Ishikawa (cell line): ENCODE data around the gene SMPD3.

Experiments
- CREB1 ChIP-seq: IDR thresholded peaks from 2 replicates; pipeline ENCODE4 v1.6.1; 2012; ENCODE audit warnings: low read depth
- EP300 ChIP-seq: IDR thresholded peaks from 2 replicates; pipeline ENCODE4 v1.6.1; 2012; ENCODE audit warnings: borderline replicate concordance
- FOXM1 ChIP-seq: IDR thresholded peaks from 2 replicates; pipeline ENCODE4 v1.6.1; 2012; ENCODE audit warnings: low read depth, borderline replicate concordance
- RAD21 ChIP-seq: IDR thresholded peaks from 2 replicates; pipeline ENCODE4 v1.6.1; 2012; ENCODE audit warnings: low read depth
- TAF1 ChIP-seq: IDR thresholded peaks from 2 replicates; pipeline ENCODE4 v1.6.1; 2012; ENCODE audit warnings: low read depth, mild to moderate bottlenecking
- TEAD4 ChIP-seq: IDR thresholded peaks from 2 replicates; pipeline ENCODE4 v1.6.1; 2012
- YY1 ChIP-seq: IDR thresholded peaks from 2 replicates; pipeline ENCODE4 v1.6.1; 2012; ENCODE audit warnings: low read depth
- ZBTB7A ChIP-seq: IDR thresholded peaks from 2 replicates; pipeline ENCODE4 v1.6.1; 2012; ENCODE audit warnings: low read depth
- TF ChIP-seq, protein P1 (sequence below): IDR thresholded peaks from 2 replicates; pipeline ENCODE4 v1.6.1; 2012
- TF ChIP-seq, protein P2 (sequence below): IDR thresholded peaks from 2 replicates; pipeline ENCODE4 v1.6.1; 2012; ENCODE audit warnings: low read depth, mild to moderate bottlenecking

DNA sequence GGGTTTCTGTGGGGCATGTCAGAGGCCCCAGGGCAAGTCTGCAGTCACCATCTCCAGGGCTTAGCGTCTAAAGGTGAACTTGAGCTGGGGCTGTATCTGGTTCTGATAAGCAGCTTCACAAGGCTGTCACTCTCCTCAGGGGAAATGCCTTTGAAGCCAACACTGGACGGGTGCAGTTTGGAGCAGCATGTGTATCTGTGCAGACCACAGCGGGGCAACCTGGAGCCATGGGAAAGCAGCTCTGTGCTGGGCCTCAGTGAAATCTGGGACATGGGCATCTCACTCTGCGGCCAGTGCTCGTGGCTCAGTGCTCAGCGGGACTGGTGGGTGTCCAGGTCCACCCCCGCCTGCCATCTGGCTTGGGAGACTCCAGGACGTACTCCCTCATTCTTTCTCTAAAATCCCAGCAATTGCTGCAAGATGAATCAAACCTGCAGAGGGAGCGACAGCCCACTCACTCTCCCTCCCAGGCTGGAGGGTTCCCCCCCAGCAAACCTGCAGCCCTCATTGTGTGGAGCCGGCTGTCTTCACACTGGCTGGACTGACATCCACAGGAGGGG lies 74.0 kb downstream of the SMPD3 start:
- TF ChIP-seq RAD21 (no peak; the same call in 1 of the 2 replicates), ZBTB7A (no peak), EP300 (no peak), TAF1 (no peak), TEAD4 (no peak), FOXM1 (no peak), YY1 (no peak), CREB1 (no peak)
- TF ChIP-seq, protein P1, sequence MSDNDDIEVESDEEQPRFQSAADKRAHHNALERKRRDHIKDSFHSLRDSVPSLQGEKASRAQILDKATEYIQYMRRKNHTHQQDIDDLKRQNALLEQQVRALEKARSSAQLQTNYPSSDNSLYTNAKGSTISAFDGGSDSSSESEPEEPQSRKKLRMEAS = no peak
- TF ChIP-seq, protein P2, sequence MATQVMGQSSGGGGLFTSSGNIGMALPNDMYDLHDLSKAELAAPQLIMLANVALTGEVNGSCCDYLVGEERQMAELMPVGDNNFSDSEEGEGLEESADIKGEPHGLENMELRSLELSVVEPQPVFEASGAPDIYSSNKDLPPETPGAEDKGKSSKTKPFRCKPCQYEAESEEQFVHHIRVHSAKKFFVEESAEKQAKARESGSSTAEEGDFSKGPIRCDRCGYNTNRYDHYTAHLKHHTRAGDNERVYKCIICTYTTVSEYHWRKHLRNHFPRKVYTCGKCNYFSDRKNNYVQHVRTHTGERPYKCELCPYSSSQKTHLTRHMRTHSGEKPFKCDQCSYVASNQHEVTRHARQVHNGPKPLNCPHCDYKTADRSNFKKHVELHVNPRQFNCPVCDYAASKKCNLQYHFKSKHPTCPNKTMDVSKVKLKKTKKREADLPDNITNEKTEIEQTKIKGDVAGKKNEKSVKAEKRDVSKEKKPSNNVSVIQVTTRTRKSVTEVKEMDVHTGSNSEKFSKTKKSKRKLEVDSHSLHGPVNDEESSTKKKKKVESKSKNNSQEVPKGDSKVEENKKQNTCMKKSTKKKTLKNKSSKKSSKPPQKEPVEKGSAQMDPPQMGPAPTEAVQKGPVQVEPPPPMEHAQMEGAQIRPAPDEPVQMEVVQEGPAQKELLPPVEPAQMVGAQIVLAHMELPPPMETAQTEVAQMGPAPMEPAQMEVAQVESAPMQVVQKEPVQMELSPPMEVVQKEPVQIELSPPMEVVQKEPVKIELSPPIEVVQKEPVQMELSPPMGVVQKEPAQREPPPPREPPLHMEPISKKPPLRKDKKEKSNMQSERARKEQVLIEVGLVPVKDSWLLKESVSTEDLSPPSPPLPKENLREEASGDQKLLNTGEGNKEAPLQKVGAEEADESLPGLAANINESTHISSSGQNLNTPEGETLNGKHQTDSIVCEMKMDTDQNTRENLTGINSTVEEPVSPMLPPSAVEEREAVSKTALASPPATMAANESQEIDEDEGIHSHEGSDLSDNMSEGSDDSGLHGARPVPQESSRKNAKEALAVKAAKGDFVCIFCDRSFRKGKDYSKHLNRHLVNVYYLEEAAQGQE = no peak
